ENCODE measurements around the gene NDUFV3.
"Not testable (repeated sequence)": the region's sequence is repeated elsewhere in the genome, so short reads cannot be mapped to it uniquely, and the experiment has no call there.

The NDUFV3 gene

GRCh38 chr21:42892931-42893755, at the start of gene NDUFV3:
Gene NDUFV3, plus strand, starts transcription at chr21:42893309. Its CDS starts 25 bp downstream, at chr21:42893334.
- DNase-seq: peak; percentile 98

DNA sequence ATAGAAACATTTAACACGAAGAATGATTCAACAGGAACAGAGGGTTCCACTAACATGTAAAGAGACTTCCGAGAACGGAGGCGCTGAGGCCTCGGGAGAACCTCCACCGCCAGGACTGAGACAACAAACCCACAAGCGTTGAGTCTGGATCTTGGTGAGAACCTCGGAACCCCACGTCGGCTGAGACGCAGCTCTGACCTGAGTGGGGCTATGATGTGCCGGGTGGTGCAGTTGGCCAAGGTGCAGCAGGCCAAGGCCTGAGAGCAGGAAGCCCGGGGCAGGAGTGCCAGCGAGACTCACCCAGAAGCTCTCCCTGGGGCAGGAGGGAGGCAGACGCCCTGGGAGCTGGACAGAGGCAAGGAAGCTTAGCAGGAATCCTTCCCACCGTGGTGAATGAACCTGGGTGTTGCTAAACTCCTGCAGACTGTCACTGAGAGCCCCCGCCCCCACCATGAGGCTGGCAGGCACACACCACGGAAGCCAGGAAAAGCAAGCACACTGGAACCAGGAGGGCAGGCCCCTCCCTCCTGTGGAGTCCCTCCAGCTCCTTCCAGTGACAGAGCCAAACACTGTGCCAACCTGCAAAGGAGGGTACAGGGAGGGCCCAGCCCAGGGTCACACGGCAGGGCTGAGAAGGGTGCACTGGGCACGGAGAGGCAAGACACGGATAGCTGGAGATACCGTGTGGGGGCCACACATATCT, 48.5 kb upstream of the NDUFV3 start:
- no peak for DNase-seq

DNA sequence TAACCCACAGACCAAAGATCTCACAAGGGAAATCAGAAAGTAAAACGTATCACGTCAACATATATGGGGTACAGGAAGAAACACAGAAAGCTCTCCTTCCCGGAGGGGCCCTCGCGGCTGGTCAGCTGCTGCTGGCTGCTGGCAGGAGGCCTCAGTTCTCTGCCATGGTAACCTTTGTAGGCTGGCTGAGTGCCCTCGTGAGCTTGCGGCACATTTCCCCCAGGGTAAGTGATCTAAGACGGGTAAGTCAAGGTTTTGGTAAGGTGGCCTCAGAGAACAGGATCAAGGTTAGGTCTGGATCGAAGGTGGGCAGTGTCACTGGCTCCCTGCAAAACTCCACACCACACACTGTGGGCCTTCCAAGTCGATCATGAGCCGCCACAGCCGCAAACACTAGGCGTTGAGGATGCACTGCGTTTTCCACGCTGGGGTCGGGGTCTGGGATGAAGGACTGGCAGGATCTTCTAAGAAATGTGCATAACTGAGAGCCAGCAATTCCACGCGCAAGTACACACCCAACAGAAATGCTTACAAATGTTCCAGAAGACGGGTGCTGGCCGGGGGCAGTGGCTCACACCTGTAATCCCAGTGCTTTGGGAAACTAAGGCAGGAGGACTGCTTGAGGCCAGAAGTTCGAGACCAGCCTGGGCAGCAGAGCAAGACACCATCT, 47.7 kb upstream of the NDUFV3 start:
- DNase-seq: no peak

DNA sequence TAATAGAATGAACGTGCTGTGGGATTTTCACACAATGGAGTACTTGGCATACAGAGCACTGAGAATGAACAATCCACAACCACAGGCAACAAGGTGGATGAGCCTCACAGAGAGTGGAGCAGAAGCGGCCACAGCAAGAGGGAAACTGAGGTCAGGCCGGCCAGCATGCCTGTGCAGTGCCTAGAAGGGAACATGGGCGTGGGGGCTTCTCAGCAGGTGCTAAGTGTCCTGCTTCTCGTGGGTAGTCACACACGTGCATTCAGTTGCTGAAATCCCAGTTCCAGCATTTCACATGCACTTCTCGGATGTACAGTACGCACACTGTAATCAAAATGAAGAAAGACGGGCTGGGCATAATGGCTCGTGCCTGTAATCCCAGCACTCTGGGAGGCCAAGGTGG, 46.9 kb upstream of the NDUFV3 start:
- no peak for DNase-seq

- DNase-seq: no peak
Observed at GRCh38 chr21:42847051-42847707, 45.9 kb upstream of the NDUFV3 start.

GRCh38 chr21:42847726-42848125, 45.4 kb upstream of the NDUFV3 start:
- no peak for DNase-seq

DNA sequence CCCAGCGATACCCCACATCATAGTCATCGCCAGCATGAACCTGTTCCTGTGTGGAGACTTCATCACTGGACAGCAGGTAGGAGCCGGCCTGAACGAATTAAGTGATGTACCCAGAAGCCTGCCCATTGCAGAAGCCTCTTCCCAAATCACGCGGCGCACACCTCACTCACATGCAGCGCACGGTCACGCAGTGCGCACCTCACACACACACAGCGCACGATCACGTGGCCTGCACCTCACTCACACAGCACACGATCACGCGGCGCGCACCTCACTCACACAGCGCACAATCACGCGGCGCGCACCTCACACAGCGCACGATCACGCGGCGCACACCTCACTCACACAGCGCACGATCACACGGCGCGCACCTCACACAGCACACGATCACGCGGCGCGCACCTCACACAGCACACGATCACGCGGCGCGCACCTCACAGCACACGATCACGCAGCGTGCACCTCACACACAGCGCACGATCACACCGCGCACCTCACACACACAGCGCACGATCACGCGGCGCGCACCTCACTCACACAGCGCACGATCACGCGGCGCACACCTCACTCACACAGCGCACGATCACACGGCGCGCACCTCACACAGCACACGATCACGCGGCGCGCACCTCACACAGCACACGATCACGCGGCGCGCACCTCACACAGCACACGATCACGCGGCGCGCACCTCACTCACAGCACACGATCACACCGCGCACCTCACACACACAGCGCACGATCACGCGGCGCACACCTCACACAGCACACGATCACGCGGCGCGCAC, 44.8 kb upstream of the NDUFV3 start:
- not testable (repeated sequence) for DNase-seq

GRCh38 chr21:42848932-42849758, 44.0 kb upstream of the NDUFV3 start:
- no peak for DNase-seq

GRCh38 chr21:42849759-42850412, 43.2 kb upstream of the NDUFV3 start:
- no peak for DNase-seq

DNA sequence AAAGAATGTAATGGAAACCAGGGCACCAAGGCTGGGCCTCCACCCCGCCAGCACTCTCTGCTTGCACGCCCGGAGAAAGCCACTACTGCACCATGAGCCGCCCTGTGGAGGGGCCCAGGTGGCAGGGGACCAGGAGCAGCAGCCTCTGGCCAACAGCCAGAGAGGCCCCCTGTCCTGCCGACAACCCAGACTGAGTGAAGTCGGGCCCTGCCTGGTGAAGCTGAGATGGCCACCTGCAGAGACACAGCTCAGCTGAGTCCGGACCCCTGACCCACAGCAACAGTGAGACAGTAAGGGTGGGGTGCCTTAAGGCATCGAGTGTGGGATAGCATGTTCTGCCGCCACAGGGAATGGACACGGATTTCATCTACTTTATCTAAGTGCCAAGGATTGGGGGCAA, 42.6 kb upstream of the NDUFV3 start:
- no peak for DNase-seq

DNA sequence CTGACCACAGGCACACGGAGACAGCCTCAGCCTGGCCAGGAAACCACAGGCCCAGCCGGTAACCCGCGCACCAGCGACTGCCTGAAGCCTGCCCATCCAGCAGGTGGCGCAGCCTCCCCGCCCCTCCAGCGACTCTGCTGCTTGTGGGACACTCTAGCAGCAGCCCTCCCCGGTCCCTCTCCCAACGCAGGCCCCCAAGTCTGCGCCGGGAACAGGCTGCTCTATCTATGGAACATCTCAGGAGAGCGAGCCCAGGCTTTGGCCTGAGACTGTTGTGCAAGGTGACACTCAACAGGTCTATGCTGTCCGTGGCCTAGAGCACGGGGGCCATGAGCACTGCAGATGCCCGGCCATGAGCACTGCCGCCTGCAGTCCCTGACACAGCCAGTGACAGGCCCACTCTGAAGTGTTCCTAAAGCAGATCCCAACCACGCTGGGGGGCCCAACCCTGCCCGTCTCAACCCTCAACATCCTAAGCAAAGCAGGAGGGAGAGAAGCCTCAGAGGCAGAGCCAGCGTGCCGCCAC, 42.2 kb upstream of the NDUFV3 start:
- DNase-seq: no peak

GRCh38 chr21:42851812-42852665, 41.1 kb upstream of the NDUFV3 start:
- DNase-seq: no peak

DNA sequence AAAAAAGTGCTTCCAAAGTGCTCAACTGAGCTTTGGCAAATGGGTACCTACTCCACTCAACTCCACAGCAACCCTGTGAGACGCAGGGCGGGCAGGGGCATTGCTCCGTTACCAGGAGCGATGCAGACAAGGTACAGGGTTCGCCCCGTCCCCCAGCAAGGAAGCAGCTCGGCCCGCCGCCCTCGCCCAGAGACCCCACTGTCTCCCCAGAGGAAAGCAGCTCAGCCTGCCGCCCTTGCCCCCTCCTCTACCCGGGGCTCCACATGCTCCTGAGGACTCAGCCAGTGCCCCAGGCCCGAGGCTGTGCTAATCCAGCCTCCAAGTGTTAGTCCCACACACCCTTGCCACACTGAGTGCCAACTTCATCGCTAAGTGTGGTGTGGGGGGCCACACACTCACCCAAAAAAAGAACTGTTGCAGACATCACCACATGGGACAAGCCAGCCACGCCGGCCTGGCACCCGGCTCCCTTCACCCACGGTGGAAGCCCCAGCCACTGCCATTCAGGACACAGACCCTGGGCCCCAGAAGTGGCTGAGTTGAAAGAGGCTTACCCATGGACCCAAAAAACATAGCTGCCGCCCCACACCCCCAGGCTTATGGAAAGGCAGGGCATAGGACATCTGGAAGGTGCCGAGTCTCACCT, 40.1 kb upstream of the NDUFV3 start:
- DNase-seq: no peak

- DNase-seq: no peak
Observed at GRCh38 chr21:42853621-42854020, 39.5 kb upstream of the NDUFV3 start.

DNA sequence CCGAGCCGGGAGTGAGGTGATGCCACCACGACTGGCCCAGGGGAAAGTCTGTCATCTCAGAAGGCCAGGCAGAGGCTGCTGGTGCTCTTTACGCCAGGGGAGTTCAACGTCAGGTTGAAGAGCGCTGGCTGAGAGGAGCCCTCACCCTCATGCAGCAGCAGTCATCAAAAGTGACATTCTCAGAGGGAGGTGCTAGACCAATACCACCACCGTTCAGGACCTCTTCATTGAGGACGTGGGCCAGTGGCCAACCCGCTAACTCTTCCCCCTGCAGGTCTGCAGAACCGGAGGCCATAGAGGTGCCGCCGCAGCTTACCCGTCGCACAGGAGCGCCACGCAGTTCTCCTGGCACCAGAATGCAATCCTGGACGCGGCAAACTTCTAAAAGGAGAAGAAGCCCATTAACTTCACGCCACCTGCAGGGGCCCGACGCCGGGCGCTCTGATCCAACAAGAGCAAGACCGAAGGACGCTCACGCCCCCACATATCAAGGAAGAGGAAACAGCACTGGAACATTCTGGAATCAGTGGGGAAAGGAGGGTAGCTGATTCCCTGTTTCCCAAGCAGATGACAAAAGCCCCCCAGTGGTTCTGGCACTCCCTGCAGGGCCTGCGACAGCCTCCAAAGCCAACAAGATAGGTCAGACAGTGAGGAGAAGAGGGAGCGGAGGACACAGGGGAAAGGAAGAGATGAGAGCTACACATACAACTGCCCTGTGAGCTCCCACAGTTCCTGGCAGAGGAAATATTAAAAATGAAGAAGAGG, 38.7 kb upstream of the NDUFV3 start:
- no peak for DNase-seq

GRCh38 chr21:42855171-42855936, 37.8 kb upstream of the NDUFV3 start:
- no peak for DNase-seq

DNA sequence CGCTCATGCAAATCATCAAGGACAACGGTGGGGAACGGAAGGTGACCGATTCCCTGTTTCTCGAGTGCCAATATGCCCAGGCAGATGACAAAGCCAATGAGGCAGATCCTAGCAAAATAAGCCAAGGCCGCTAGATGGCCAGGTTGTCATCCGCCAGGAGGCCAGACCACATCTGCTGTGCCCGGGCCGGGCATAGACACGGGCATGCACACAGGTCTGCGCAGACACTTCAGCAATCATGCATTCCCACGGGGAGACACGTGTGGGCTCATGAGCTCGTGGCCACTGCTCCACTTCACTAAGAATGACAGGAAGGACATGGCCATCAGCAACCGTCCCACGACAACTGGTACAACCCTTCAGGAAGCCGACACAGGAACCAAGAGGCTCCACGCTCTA, 37.2 kb upstream of the NDUFV3 start:
- no peak for DNase-seq

DNA sequence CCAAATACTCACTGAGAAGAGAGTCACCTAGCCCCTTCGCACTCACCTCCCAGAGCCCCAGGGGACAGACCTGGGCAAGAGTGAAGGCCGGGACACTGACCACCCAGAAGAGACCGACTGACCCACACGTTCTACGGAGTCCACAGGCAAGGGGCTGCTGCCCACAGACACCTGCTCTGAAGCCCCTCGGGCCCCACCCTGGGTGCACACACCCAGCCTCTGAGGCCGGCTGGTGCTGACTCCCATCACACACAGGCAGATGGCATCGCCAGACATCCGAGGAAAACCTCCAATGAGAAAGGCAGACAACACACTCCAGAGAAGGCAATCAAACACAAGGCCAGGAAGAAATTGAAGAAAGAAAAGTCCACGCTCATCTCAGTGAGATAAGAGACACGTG, 35.9 kb upstream of the NDUFV3 start:
- DNase-seq: no peak

Data from NCI-H1105 (cell line).